Stimulated activated CD8-positive, alpha-beta memory T cell treated with anti-CD3 and anti-CD28 coated beads, Interleukin-4, amount 100 ng/mL, for 1 hour (primary cell): ENCODE results near the gene RPL10.
"Not testable (repeated sequence)": the region's sequence is repeated elsewhere in the genome, so short reads cannot be mapped to it uniquely, and the experiment has no call there.

Experiments used
- DNase-seq, 2 donors: peaks; one replicate each; pipeline ENCODE4 v3.0.0-alpha.2; 2020; ENCODE audit warnings: low read depth in 2 of 2, low spot score in 1 of 2

Gene RPL10

DNA sequence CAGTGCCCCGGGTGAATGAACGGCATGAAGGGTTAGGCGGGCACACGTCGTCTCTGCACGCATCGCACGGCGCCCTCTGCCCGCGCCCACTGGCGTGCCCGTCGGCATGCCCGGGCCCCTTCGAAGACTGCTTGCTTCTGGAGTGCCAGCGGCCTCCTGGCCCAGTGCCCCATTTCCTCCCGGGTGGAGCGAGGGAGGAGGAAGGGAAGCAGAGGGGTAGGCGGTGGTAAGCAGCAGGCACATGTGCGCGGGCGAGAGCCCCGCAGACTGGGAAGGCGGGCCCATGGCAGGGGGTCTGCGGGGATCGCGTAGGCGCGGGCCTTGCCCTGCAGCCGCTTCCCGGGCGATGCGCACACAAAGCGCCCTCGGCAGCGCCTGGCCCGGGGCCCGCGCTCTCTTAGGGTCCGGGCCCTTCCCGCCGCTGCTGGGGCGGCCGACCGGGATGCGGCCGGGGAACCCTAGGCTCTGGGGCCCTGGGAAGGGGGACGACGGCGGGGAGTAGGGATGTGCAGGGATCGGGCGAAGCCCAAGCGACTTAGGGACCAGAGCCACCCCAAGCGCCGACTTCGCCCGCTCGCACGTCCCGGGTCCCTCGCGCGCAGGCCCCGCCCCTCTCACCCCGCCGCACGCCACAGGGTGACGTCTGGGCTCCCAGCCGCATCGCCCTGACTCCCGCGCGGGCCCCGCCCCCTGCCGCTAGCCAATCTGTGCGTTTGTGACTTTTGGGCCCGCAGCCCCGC, 19.9 kb upstream of the RPL10 start:
- DNase-seq, result no peak

DNA sequence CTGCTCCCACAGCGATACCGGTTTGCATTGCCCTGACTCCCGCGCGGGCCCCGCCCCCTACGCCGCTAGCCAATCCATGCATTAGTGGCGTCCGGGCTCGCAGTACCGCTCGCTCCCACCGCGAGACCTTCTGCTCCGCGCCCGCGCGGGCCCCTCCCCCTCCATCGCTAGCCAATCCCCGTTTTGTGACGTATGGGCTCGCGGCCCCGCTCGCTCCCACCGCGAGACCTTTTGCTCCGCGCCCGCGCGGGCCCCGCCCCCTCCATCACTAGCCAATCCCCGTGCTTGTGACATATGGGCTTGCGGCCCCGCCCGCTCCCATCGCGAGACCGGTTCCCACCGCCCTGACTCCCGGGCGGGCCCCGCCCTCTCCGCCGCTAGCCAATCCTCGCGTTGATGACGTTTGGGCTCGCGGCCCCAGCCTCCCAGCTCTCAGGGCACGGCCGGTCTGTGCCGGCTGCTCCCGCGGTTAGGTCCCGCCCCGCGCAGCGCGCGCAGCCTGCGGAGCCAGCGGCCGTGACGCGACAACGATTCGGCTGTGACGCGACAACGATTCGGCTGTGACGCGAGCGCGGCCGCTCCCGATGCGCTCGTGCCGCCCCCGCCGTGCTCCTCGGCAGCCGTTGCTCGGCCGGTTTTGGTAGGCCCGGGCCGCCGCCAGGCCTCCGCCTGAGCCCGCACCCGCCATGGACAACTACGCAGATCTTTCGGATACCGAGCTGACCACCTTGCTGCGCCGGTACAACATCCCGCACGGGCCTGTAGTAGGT, 19.2 kb upstream of the RPL10 start, which contains the start of gene EMD:
EMD (plus strand) TSS at position 497 of the 770 bp plus-strand sequence; CDS start at position 687, 190 bp downstream.
- DNase-seq, result peak; percentile 76 to 92

DNA sequence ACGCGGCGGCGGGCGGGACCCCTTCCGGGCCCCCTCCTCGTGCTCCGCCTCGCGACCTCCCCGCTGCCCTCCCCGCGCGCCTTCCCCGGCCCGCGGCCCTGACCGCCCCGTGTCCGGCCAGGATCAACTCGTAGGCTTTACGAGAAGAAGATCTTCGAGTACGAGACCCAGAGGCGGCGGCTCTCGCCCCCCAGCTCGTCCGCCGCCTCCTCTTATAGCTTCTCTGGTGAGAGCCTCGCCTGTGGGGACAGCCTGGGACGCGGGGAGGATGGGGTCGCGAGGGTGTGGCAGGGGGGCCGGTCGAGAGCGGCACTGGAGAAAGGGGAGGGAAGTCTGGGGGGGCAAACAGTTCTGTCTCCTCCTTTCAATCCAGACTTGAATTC, 18.6 kb upstream of the RPL10 start:
- DNase-seq, result no peak

DNA sequence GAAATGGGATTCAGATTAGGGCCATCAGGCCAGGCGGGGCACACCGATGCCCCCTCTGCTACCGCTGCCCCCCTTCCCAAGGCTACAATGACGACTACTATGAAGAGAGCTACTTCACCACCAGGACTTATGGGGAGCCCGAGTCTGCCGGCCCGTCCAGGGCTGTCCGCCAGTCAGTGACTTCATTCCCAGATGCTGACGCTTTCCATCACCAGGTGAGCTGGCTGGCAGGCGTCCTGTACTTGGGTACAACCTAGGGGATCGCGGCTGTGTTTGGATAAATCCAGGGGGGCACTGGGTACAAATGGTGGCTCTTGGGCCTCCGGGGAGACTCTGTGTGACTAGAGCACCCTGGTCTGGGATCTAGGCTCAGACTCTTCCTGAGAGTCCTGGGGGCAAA, 18.0 kb upstream of the RPL10 start:
- no peak for DNase-seq

DNA sequence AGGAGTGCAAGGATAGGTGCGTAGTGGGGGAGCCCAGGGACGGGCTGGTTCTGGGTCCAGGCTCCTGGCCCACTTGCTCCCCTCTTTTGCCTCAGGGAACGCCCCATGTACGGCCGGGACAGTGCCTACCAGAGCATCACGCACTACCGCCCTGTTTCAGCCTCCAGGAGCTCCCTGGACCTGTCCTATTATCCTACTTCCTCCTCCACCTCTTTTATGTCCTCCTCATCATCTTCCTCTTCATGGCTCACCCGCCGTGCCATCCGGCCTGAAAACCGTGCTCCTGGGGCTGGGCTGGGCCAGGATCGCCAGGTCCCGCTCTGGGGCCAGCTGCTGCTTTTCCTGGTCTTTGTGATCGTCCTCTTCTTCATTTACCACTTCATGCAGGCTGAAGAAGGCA, 17.4 kb upstream of the RPL10 start:
- DNase-seq, result no peak

DNA sequence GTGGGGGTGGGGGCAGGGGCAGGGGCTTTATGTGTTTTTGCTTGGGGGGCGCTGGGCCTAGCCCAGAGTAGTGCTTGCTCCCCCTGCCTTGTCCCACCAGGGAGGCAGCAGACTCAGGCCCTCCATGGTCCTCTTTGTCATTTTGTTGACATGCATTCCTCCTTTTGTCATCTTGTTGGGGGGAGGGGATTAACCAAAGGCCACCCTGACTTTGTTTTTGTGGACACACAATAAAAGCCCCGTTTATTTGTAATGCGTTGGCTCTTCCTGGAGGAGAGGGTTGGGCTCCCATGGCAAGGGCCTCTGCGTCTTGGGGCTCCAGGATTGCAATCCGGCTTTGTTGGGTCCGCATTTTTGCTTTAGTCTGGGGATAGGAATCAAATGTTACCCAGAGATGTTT, 16.9 kb upstream of the RPL10 start:
- DNase-seq, result no peak

DNA sequence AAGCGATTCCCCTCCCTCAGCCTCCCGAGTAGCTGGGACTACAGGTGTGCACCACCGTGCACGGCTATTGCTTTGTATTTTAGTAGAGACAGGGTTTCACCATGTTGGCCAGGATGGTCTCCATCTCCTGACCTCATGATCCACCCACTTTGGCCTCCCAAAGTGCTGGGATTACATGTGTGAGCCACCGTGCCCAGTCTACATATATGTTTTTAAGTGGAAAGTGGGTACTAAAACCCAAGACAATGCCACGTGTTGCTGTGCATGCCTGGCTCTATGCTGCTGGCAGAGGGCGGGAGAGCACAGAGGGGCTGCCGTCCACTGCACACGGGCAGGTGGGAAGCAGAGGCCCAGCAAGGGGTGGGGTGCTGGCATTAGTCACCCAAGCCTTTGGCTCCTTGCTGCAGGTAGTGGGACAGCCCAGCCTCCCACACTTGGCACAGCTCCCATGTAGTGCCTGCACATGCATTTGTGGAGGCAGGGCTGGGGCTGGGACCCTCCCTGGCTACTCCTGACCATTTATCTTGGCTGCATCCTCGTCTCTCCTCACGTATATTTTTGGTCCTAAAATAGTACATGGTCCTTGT, 15.6 kb upstream of the RPL10 start:
- DNase-seq, result no peak

DNA sequence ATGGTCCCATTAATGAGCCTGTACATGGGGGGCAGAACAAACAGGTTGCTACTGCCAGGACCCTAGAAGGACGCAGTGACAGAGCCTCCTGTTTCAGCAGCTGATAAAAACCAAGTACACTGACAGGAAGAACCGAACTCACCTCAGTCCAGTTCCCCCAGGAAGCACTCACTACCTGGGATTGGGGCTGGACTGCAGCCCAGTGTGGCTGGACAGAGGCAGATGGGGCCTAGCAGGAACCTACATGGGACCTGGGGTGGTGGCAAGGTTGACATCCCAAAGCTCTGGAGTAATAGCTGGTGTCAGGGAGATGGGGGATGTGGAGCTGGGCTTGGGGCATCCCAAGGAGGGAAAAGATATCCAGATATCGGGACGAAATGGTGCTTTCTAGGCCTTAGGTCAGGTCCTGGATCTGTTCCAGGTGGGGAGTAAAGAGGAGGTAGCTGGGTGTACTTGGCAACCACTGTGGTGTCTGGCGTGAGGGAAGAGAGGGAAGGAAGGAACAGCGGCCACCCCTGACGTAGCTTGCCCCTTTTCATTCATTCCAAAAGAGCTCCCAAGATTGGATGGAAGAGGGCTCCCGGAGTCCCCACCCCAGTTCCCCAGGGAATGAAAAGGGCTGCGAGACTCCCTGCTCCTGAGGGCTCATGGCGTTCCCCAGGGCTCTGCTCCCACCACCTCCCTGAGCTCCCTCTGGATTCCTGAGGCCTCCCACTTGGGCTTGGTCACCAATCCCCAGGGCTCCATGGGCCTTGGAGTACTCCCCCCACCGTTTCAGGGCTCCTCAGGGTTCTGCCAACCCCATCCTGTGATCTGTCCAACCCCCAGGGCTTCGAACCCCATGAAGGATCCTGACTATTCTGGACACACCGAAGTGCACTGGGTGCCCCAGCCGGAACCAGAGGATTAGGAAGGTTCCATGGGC, 14.6 kb upstream of the RPL10 start:
- DNase-seq, result no peak

DNA sequence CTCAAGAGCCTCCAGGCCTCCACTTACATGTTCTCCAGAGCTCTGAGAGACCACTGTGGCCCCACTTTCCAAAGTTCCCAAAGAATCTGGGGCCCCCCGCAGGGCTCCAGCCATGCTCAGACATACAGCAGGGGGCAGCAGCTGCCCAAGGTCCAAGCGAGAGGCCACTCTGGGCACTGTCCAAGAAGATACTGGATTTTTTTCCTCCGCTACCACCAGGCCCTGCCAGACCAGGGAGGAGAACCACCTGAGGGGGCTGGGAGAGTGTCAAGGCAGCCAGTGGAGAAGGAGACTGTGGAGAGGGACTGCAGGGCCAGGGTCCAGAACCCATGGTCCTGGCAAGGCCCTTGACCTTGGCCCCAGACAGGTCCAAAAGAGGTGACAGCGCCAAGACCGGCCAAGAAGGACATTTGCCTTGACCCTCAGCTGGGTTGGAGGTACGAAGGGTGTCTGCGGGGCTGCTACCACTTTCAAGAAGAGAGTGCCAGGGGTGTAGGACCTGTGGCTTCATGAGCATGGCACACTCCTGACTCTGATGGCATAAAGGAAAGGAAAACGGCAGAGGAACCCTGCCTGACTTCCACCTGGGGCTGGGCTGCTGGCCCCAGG, 13.8 kb upstream of the RPL10 start:
- no peak for DNase-seq

DNA sequence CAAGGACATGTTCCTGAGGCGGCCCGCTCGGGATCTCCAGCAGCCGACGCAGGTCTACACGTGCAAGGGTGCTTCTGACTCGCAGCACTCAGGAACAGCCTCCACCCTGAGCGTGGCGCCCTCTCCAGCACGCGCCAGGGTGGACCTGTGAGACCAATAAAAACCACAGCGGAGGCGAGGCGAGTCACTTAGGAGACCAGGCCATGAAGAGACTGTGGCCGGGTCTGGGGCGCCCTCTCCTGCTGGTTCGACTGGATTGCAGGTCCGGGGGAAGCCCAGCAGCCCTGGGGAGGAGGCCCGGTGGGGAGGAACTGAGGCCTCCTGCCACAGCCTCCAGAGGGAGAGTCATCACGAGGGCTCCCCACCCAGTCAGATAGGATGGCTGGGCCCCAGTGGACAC, 10.1 kb upstream of the RPL10 start:
- DNase-seq, result not testable (repeated sequence)

DNA sequence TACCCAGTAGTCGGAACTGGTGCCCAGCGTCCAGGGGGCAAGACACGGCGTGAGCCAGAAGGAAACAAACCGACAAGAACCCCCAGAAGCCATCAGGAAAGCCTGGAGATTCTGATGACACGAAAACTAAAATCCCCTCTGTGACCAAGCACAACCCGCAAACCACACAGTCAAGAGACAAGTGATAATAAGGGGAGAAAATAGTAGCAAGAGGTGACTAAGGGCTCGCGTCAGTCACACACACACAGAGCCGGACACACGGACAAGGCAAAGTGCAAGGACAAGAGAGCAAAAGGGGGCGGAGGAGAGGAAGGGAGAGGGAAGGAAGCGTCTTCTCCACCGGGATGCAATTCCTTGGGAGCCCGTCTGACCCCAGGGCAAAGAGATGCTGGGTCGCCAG, 9.5 kb upstream of the RPL10 start:
- DNase-seq, result not testable (repeated sequence)

DNA sequence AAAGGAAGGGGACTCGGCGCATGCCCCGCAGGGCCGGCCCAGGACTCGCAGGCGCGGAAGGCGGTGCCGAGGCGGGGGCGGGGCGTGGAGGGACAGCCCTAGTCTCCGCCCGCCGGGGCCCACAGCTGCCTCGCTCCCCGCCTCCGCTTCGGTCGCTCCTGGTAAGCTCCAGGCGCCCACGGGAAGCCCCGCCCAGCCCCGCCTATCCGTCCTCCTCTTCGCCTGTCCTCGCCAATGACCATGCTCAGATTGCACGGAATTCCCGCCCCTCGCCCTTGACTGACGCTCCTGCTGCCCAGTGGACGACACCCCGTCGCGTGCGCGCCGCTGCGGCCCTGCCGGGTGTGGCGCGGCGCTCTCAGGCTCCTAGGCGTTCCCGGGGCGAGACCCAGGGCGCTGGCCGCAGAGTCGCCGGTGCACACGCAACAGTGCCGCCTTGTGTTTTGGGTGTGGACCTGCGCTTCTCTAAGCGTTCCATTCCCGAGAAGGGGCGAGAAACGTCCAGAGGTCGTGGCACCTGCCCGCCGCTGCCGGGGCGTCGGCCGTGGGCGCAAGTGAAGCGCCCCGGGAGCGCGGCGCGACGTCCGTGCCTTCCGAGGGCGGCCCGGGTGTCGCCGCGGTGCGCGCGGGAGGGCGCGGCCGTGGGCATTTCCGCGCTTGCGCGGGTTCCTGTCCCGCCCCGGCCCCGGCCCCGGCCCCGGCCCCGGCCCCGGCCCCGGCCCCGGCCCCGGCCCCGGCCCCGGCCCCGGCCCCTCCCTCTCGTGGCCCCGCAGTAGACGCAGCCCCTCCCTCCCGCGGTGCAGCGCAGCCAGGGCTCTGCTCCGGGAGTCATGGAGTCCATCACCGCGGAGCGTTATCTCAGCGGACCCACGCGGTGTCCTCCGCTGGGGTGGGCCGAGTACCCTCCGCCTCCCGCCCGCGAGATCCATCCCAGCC, 8.1 kb upstream of the RPL10 start:
- DNase-seq, result not testable (repeated sequence)

DNA sequence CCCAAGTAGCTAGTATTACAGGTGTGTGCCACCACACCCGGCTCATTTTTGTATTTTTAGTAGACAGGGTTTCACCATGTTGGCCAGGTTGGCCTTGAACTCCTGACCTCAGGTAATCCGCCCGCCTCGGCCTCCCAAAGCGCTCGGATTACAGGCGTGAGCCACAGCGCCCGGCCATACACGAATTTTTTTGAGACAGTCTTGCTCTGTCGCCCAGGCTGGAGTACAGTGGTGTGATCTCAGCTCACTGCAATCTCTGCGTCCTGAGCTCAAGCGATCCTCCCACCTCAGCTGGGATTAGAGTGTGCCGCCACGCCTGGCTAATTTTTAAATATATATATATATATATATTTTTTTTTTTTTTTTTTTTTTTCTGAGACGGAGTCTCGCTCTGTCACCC, 1.8 kb upstream of the RPL10 start:
- not testable (repeated sequence) for DNase-seq

DNA sequence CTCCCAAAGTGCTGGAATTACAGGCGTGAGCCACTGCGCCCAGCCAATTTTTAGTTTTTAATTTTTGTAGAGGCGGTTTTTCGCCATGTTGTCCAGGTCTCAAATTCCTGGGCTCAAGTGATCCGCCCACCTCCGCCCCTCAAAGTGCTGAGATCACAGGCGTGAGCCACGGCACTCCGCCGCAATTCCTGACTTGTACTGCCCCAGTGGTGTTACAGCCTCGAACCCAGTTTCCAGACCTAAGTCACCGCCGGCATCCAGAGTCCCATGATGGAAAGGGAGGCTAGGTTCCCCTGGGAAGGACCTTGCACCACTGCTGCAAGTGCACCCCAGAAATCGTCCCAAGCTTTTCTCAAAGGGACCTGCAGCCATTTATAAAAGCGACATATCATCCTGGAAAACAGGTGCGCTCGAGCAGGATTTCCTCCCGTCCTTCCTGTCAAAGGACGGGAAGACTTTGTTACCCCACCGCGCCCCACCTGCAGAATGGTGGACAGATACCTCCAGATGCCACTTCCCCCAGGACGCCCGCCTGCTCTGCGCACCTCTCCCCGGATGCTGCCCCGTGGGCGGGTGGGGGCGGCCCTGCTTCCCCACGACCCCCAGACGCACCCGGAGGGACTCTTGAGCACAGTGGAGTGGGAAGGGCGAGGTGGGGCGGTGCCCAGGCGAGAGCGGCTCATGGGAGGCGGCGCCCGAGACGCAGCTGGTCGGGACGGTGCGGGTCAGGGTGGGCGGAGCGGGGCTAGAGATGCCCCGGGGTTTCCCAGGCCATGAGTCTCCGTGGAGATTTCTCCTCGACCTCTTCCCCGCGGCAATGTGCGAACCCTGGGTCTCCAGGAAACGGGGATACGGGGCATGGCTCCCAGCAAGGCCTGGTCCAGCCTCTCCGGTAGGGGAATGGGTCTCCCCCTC, 947 bp upstream of the RPL10 start:
- DNase-seq, result no peak

DNA sequence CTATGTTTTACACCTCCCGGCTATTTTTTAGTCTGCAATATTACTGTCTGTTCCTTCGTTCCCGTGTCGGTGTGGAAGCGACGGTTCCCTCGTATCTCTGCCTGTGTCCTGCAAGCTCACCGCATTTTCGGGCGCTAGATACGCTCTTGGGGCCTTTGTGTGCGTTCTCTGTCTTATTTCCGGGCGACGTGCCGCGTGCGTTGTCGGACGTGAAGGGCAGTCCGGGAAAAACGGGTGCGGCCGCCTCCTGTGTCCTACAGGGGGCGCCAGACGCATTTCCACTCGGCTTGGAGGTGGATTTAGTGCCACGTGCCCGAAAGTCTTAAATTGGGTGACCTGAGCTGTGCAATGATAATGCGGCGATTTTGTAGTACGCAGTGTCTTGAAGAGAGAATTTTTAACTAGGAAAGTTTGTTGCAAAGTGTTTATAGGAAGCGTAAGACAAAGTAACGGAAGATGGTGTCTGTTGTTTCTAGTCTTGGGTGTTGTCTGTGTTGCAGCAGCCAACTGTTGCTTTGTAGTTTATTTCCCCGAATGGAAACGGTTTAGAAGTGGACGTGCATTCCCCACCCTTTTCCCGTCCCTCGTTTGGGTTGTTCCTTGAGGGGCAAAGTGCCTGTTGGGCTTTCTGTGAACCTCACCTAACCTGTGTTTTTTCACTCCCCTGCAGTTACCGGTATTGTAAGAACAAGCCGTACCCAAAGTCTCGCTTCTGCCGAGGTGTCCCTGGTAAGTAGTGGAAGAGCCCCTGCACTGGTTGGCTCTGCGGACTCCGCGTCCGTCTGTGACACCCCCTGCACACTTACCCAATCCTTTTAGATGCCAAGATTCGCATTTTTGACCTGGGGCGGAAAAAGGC, 720 bp downstream of the RPL10 start:
- DNase-seq, result peak; percentile 51 to 60

DNA sequence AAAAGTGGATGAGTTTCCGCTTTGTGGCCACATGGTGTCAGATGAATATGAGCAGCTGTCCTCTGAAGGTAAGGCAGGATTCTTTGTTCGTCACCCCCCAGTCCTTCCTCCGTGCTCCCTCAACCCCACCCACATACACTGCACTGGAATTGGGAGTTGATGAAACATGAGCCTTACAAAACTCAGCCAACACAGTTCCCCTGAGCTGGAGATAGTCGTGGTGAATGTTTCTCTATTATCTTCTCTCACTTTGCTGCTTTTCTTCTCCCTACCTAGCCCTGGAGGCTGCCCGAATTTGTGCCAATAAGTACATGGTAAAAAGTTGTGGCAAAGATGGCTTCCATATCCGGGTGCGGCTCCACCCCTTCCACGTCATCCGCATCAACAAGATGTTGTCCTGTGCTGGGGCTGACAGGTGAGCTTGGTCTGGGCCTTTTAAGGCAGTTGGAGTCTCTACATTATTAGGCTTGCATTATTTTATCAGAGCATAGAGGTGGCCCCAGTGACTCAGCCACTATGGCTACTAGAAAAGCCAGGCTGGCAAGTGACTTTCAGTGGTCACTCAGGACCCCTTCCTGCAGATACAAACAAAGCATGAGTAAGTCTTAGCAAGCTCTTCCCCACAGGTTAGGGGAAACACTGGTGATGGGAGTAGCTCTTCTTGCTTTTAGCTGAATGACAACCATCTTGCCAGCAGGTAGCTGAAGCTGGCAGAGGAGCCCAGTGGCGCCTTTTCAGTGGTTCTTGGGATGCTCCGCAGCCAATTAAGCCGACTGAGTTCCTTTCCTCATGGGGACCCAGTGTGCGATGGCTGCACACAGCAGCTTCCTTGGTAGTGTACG, 1.6 kb downstream of the RPL10 start:
- no peak for DNase-seq

DNA sequence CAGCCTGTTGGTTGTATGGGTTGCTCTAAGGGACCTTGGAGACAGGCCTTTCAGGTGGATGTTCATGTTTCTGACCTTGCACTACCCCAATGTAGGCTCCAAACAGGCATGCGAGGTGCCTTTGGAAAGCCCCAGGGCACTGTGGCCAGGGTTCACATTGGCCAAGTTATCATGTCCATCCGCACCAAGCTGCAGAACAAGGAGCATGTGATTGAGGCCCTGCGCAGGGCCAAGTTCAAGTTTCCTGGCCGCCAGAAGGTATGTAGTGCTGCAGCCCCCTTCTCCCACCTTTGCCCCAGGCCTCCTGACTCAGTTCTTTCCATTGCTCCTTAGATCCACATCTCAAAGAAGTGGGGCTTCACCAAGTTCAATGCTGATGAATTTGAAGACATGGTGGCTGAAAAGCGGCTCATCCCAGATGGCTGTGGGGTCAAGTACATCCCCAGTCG, 2.2 kb downstream of the RPL10 start:
- not testable (repeated sequence) for DNase-seq
